Measurements from ENCODE around the gene GLYATL3.

The GLYATL3 gene

GRCh38 chr6:49548613-49549304, 49.0 kb downstream of the GLYATL3 start:
- DNase-seq (ENCODE audit: low spot score) = no peak

- no peak for DNase-seq (ENCODE audit: low spot score)
Measured at GRCh38 chr6:49549691-49550491, 50.2 kb downstream of the GLYATL3 start.

DNA sequence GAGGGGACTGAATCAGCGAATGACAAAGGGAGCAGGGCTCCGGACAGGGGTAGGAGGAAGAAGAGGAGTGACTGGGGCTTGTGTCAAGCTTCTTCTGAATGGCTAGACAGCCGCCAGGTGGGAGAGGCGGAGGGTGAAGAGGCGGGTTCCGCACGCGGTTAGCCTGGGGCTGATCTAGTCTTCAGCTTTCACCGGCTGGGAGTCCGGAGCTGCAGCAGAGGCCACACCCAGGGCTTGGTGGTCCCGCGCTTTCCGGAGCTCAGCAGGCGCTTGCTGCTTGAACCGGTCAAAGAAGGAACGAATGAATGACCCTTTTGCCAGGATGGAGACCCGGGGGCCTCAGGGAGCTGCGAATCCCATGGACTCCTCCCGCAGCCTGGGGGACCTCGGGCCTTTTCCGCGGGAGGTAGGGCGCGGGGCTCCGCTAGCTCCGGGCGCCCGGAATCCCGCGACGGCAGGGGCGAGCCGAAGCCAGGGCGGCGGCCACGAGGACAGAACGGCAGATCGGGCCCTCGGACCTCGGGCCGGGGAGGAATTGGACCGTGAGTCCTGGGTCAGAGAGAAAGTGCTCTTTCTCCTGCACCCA, 50.9 kb downstream of the GLYATL3 start, which contains the start of gene C6orf141:
TSS of gene C6orf141 (plus strand) at position 177 of the 586 bp plus-strand sequence. CDS start at position 302, 125 bp downstream.
- DNase-seq (ENCODE audit: low spot score) = peak; percentile 56

GRCh38 chr6:49551078-49551865, 51.5 kb downstream of the GLYATL3 start:
- DNase-seq (ENCODE audit: low spot score) = peak; percentile 13

DNA sequence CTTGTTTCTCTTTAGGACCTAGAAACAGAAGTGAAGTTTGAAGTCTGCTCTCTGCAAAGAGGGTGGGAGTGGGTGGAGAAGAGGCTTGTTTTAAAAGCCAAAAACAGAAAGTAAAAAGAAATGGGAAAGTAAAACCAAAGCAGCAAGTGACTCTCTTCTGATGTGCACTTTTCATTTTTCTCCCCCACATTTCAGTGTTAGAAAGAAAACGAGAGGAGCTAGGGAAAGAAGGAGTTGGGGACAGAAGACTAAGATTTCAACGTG, 52.1 kb downstream of the GLYATL3 start:
- DNase-seq (ENCODE audit: low spot score) = no peak

DNA sequence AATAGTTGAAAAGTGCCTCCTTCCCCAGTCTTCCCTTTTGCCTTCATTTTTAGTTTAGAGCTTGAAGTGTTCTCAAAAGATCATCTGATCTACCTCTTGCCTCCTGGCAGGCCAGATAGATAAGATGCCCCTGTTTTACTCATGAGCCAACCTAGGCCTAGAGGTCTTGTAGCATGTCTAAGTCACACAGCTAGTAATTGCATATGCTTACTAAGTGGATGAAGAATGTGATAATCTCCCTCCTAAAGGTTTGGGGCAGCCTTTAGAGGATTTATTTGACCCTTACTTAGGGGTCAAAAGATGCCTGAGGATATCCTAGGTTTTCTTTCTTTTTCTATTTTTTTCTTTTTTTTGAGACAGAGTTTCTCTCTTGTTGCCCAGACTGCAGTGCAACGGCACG, 52.9 kb downstream of the GLYATL3 start:
- DNase-seq (ENCODE audit: low spot score) = no peak

DNA sequence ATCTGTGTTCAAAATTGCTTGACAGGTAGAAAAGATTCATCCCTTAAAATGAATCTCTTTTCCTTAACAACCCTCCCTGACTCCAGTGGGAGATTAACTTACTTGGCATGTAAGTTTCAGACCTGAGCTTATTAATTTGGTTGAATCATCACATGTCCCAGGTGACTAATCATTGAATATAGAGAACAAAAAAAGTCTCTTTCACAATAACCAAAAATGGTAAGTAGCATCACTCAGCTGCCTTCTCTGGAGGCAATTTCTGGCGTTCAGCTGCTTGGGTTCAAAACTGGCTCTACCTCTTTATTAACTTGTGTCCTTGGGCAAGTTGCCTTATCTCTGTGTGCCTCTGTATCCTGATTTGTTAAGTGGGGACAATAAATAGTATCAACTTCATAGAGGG, 53.7 kb downstream of the GLYATL3 start:
- DNase-seq (ENCODE audit: low spot score) = no peak

GRCh38 chr6:49555951-49556350, 56.2 kb downstream of the GLYATL3 start:
- no peak for DNase-seq (ENCODE audit: low spot score)

GRCh38 chr6:49556429-49556837, 56.7 kb downstream of the GLYATL3 start:
- DNase-seq (ENCODE audit: low spot score) = peak; percentile 78

GRCh38 chr6:49557177-49557576, 57.5 kb downstream of the GLYATL3 start:
- no peak for DNase-seq (ENCODE audit: low spot score)

DNA sequence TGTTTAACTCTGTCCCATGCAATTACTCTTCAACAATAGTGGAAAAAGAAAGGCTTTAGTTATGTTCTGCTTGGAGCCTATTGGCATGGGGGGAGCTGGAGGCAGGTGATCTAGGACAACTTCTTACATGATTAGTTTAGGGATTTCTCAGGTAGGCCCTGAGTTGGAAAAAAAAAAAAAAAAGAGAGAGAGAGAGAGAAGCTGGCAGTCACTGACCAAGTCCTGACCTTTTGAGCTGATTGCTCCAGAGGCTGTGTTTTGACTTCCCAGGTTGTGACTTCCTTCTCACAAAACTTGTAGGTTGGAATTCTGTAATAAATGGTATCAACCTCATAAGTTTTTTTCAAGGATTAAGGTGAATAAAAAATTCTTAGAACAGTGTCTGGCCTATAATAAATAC, 58.5 kb downstream of the GLYATL3 start:
- no peak for DNase-seq (ENCODE audit: low spot score)

GRCh38 chr6:49563006-49563886, 63.5 kb downstream of the GLYATL3 start:
- DNase-seq (ENCODE audit: low spot score) = no peak

GRCh38 chr6:49564552-49564951, 64.8 kb downstream of the GLYATL3 start:
- no peak for DNase-seq (ENCODE audit: low spot score)

DNA sequence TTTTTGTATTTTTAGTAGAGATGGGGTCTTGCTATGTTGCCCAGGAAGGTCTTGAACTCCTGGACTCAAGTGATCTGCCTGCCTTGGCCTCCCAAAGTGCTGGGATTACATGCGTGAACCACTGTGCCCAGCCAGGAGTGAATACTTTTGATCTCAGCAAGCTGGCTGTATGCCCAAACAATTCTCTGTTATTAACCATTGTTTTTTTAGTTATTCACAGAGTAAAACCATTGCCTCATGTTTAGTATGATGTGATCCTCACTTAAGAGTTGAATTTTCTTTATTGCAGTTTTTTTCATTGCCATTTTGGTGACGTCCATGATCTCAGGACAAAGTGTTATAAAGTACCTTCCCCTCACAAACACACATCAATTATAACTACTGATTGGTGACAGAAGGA, 65.5 kb downstream of the GLYATL3 start:
- no peak for DNase-seq (ENCODE audit: low spot score)

- DNase-seq (ENCODE audit: low spot score) = no peak
Measured at GRCh38 chr6:49565855-49566254, 66.1 kb downstream of the GLYATL3 start.

- peak; percentile 4 for DNase-seq (ENCODE audit: low spot score)
Measured at GRCh38 chr6:49570474-49571079, 70.9 kb downstream of the GLYATL3 start.

DNA sequence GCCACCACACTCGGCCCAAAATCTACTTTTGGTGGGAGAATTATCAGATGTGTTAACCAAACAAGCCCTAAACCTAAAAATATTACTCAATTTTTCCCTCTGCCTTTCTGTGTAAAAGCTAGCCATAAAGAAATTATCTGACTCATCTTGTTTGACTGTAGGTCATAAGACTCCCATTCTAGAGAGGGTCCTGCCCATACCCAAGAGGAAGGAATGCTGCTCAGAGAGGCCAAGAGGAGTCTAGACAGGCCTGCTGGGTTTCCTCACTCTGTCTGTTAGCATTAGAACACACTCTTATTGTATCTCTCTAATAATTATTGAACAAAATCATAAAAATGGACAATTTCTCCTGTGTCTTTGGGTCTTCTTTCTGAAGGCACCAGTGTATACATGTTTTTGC, 76.9 kb downstream of the GLYATL3 start:
- DNase-seq (ENCODE audit: low spot score) = no peak

All from SW480 (cell line).